BLaER1 (cell line): Measurements from ENCODE around the gene HOXA13.

ENCODE experiments used
- H3K27ac ChIP-seq: shearing (Covaris generic); formaldehyde crosslinking; 2 replicates; pipeline ENCODE4 v1.8.1; 2022
- H3K27me3 ChIP-seq: shearing (Covaris generic); formaldehyde crosslinking; 2 replicates; pipeline ENCODE4 v1.8.1; 2022
- H3K36me3 ChIP-seq: shearing (Covaris generic); formaldehyde crosslinking; 2 replicates; pipeline ENCODE4 v1.8.1; 2022
- H3K4me1 ChIP-seq: shearing (Covaris generic); formaldehyde crosslinking; 2 replicates; pipeline ENCODE4 v1.8.1; 2022
- H3K4me2 ChIP-seq: shearing (Covaris generic); formaldehyde crosslinking; 2 replicates; pipeline ENCODE4 v1.8.1; 2022
- H3K4me3 ChIP-seq: shearing (Covaris generic); formaldehyde crosslinking; 2 replicates; pipeline ENCODE4 v1.8.1; 2022
- H3K9ac ChIP-seq: shearing (Covaris generic); formaldehyde crosslinking; 2 replicates; pipeline ENCODE4 v1.8.1; 2022
- H3K9me3 ChIP-seq: shearing (Covaris generic); formaldehyde crosslinking; 2 replicates; pipeline ENCODE4 v1.8.1; 2022
- H4K20me1 ChIP-seq: shearing (Covaris generic); formaldehyde crosslinking; 2 replicates; pipeline ENCODE4 v1.8.1; 2022
- Cebpa-rat ChIP-seq: shearing (Covaris generic); IDR thresholded peaks from 2 replicates; pipeline ENCODE4 v1.8.1; 2022

HOXA13 gene

GRCh38 chr7:27244488-27245123, 44.7 kb upstream of the HOXA13 start:
- H3K4me1 ChIP-seq, result no peaks in the 10 kb centered on the region; the same call in 1 of the 2 replicates
- no peak for TF ChIP-seq Cebpa-rat
- H3K4me3 ChIP-seq, result no peak overlapping the region
- no peak overlapping the region for H3K27ac ChIP-seq
- no peaks in the 10 kb centered on the region for H4K20me1 ChIP-seq
- H3K9ac ChIP-seq, result no peak overlapping the region
- peaks cover 89% of the 10 kb centered on the region for H3K9me3 ChIP-seq
- H3K4me2 ChIP-seq, result no peak overlapping the region
- peaks cover 100% of the 10 kb centered on the region for H3K27me3 ChIP-seq
- no peaks in the 10 kb centered on the region for H3K36me3 ChIP-seq

- H3K9ac ChIP-seq, result no peak overlapping the region
- no peak overlapping the region for H3K4me2 ChIP-seq
- H3K36me3 ChIP-seq, result no peaks in the 10 kb centered on the region
- no peaks in the 10 kb centered on the region for H4K20me1 ChIP-seq
- H3K4me1 ChIP-seq, result no peaks in the 10 kb centered on the region
- no peak for TF ChIP-seq Cebpa-rat
- H3K27me3 ChIP-seq, result peaks cover 100% of the 10 kb centered on the region
- H3K4me3 ChIP-seq, result 0 out of 2 replicates have a peak overlapping the region, but pooled peaks have one; percentile 7
- H3K27ac ChIP-seq, result no peak overlapping the region
- peaks cover 85% of the 10 kb centered on the region for H3K9me3 ChIP-seq
Measured at GRCh38 chr7:27243340-27244163, 43.7 kb upstream of the HOXA13 start.

- Histone ChIP-seq H3K36me3 (no peaks in the 10 kb centered on the region), H3K4me2 (no peak within 1 kb of the TSS), H3K9me3 (peaks cover 77% of the 10 kb centered on the region), H3K4me1 (no peaks in the 10 kb centered on the region), H3K9ac (no peak within 1 kb of the TSS), H3K4me3 (0 out of 2 replicates have a peak within 1 kb of the TSS, but pooled peaks have one; percentile 7), H4K20me1 (no peaks in the 10 kb centered on the region), H3K27me3 (peaks cover 100% of the 10 kb centered on the region), H3K27ac (no peak within 1 kb of the TSS)
- no peak for TF ChIP-seq Cebpa-rat
Measured at GRCh38 chr7:27242555-27243339, 42.9 kb upstream of the HOXA13 start, which contains the start of gene EVX1. EVX1 (plus strand) TSS chr7:27242802; CDS start chr7:27243031, 229 bp downstream.

- Histone ChIP-seq H3K4me2 (no peak overlapping the region), H3K9me3 (peaks cover 77% of the 10 kb centered on the region), H3K27ac (no peak overlapping the region), H4K20me1 (no peaks in the 10 kb centered on the region), H3K4me1 (no peaks in the 10 kb centered on the region), H3K4me3 (no peak overlapping the region), H3K27me3 (peaks cover 100% of the 10 kb centered on the region), H3K9ac (no peak overlapping the region), H3K36me3 (no peaks in the 10 kb centered on the region)
- TF ChIP-seq Cebpa-rat, result no peak
Measured at GRCh38 chr7:27242154-27242553, 42.3 kb upstream of the HOXA13 start.

GRCh38 chr7:27241189-27242056, 41.5 kb upstream of the HOXA13 start:
- Histone ChIP-seq H3K4me3 (no peak overlapping the region), H3K9ac (no peak overlapping the region), H3K9me3 (peaks cover 71% of the 10 kb centered on the region), H4K20me1 (no peaks in the 10 kb centered on the region), H3K4me1 (no peaks in the 10 kb centered on the region), H3K27ac (no peak overlapping the region), H3K27me3 (peaks cover 93% of the 10 kb centered on the region), H3K36me3 (no peaks in the 10 kb centered on the region), H3K4me2 (no peak overlapping the region)
- TF ChIP-seq Cebpa-rat, result no peak

GRCh38 chr7:27240015-27240731, 40.3 kb upstream of the HOXA13 start:
- Histone ChIP-seq H4K20me1 (no peaks in the 10 kb centered on the region), H3K27me3 (peaks cover 83% of the 10 kb centered on the region), H3K4me2 (no peak overlapping the region)

GRCh38 chr7:27239387-27240014, 39.6 kb upstream of the HOXA13 start:
- Histone ChIP-seq H3K9ac (no peak overlapping the region), H3K27me3 (peaks cover 77% of the 10 kb centered on the region)

More at GRCh38 chr7:27240015-27240731, 40.3 kb upstream of the HOXA13 start:
- Histone ChIP-seq H3K36me3 (no peaks in the 10 kb centered on the region), H3K4me1 (no peaks in the 10 kb centered on the region), H3K9ac (no peak overlapping the region), H3K9me3 (peaks cover 67% of the 10 kb centered on the region), H3K27ac (no peak overlapping the region), H3K4me3 (no peak overlapping the region)
- no peak for TF ChIP-seq Cebpa-rat

GRCh38 chr7:27238979-27239386, 39.1 kb upstream of the HOXA13 start:
- no peak for TF ChIP-seq Cebpa-rat
- Histone ChIP-seq H3K27me3 (peaks cover 72% of the 10 kb centered on the region), H3K4me3 (no peak overlapping the region), H3K36me3 (no peaks in the 10 kb centered on the region), H3K9me3 (peaks cover 55% of the 10 kb centered on the region), H3K9ac (no peak overlapping the region), H4K20me1 (no peaks in the 10 kb centered on the region), H3K4me1 (no peaks in the 10 kb centered on the region), H3K27ac (no peak overlapping the region), H3K4me2 (no peak overlapping the region)

More at GRCh38 chr7:27239387-27240014, 39.6 kb upstream of the HOXA13 start:
- Histone ChIP-seq H3K9me3 (peaks cover 60% of the 10 kb centered on the region), H3K4me1 (no peaks in the 10 kb centered on the region), H4K20me1 (no peaks in the 10 kb centered on the region), H3K4me2 (no peak overlapping the region), H3K36me3 (no peaks in the 10 kb centered on the region), H3K4me3 (no peak overlapping the region), H3K27ac (no peak overlapping the region)
- TF ChIP-seq Cebpa-rat, result no peak
